ENCODE measurements around the gene RXYLT1. TPM values are rescaled to one million over a fixed set of nuclear protein-coding genes. Genes with fewer than 3 reads are reported as not detected.

The RXYLT1 gene
- total and polyA plus RNA-seq, 7 donors = 10.3 to 23.5 (median 12.8) TPM

- Histone ChIP-seq H3K4me1 (no peaks in the 10 kb centered on the region), H3K36me3 (ENCODE audit: insufficient read depth in 1 of 2, low read depth in 1 of 2) (no peaks in the 10 kb centered on the region), H3K27me3 (ENCODE audit: insufficient read depth in 3 of 3, low read length in 2 of 3) (no peaks in the 10 kb centered on the region), H3K4me3 (no peak overlapping the region), H3K9me3 (no peaks in the 10 kb centered on the region), H3K27ac (no peak overlapping the region)
- DNase-seq = no peak
- WGBS, 3 donors = 85 to 92% (median 90%) methylated on average over 5 of the region's 5 CpGs
- no peak for TF ChIP-seq CTCF (IDR thresholded peaks at IDR 0.05)
- intact Hi-C loops (cut with DNase I) = no loop called here
- peak in 1 of 4 donors; percentile 19 for ATAC-seq
Measured at GRCh38 chr12:63747553-63747952, 32.2 kb upstream of the RXYLT1 start.

- no peaks in the 10 kb centered on the region for H3K9me3 ChIP-seq
- intact Hi-C loops (cut with DNase I) = no loop called here
- 3 to 4% (median 4%) methylated on average over 2 of the region's 2 CpGs for WGBS, 3 donors
- no peak for DNase-seq
- no peaks in the 10 kb centered on the region for H3K27me3 ChIP-seq (ENCODE audit: insufficient read depth in 3 of 3, low read length in 2 of 3)
- TF ChIP-seq CTCF (IDR thresholded peaks at IDR 0.05) = no peak
- no peak overlapping the region for H3K4me3 ChIP-seq
- no peaks in the 10 kb centered on the region for H3K36me3 ChIP-seq (ENCODE audit: insufficient read depth in 1 of 2, low read depth in 1 of 2)
- H3K4me1 ChIP-seq = no peaks in the 10 kb centered on the region
- no peak for ATAC-seq
- no peak overlapping the region for H3K27ac ChIP-seq
Measured at GRCh38 chr12:63752283-63752682, 27.4 kb upstream of the RXYLT1 start.

- H3K4me3 ChIP-seq = no peak overlapping the region
- intact Hi-C loops (cut with DNase I) = no loop called here
- no peaks in the 10 kb centered on the region for H3K36me3 ChIP-seq (ENCODE audit: insufficient read depth in 1 of 2, low read depth in 1 of 2)
- ATAC-seq (no peak), DNase-seq (no peak)
- H3K9me3 ChIP-seq = no peaks in the 10 kb centered on the region
- H3K27me3 ChIP-seq (ENCODE audit: insufficient read depth in 3 of 3, low read length in 2 of 3) = no peaks in the 10 kb centered on the region
- WGBS, 3 donors = 86 to 88% (median 88%) methylated on average over 2 of the region's 2 CpGs
- H3K27ac ChIP-seq = no peak overlapping the region
- no peak for TF ChIP-seq CTCF (IDR thresholded peaks at IDR 0.05)
- H3K4me1 ChIP-seq = no peaks in the 10 kb centered on the region
Measured at GRCh38 chr12:63752841-63753240, 26.9 kb upstream of the RXYLT1 start.

GRCh38 chr12:63753743-63754142, 26.0 kb upstream of the RXYLT1 start:
- DNase-seq (no peak), ATAC-seq (no peak)
- Histone ChIP-seq H3K4me3 (no peak overlapping the region), H3K36me3 (ENCODE audit: insufficient read depth in 1 of 2, low read depth in 1 of 2) (no peaks in the 10 kb centered on the region), H3K9me3 (no peaks in the 10 kb centered on the region), H3K4me1 (no peaks in the 10 kb centered on the region), H3K27ac (no peak overlapping the region), H3K27me3 (ENCODE audit: insufficient read depth in 3 of 3, low read length in 2 of 3) (no peaks in the 10 kb centered on the region)
- TF ChIP-seq CTCF (IDR thresholded peaks at IDR 0.05) = no peak
- intact Hi-C loops (cut with DNase I) = no loop called here

- 22 to 35% (median 31%) methylated on average over 3 of the region's 3 CpGs for WGBS, 3 donors
- ATAC-seq = no peak
- intact Hi-C loops (cut with DNase I) = no loop called here
Measured at GRCh38 chr12:63764481-63764880, 15.2 kb upstream of the RXYLT1 start.

More at GRCh38 chr12:63764481-63764880, 15.2 kb upstream of the RXYLT1 start:
- H3K27me3 ChIP-seq (ENCODE audit: insufficient read depth in 3 of 3, low read length in 2 of 3) = no peaks in the 10 kb centered on the region
- H3K9me3 ChIP-seq = no peaks in the 10 kb centered on the region
- no peak overlapping the region for H3K27ac ChIP-seq
- H3K36me3 ChIP-seq (ENCODE audit: insufficient read depth in 1 of 2, low read depth in 1 of 2) = no peaks in the 10 kb centered on the region
- H3K4me3 ChIP-seq = no peak overlapping the region
- TF ChIP-seq CTCF (IDR thresholded peaks at IDR 0.05) = no peak
- peak in 1 of 2 donors; percentile 53 for DNase-seq
- no peaks in the 10 kb centered on the region for H3K4me1 ChIP-seq

Data from psoas muscle (tissue), 8 donors.